ENCODE data around the gene KCNIP1. TPM values are rescaled to one million over a fixed set of nuclear protein-coding genes. Genes with fewer than 3 reads are reported as not detected.

Gene KCNIP1
- polyA plus RNA-seq, 2 donors, result 0.04 TPM; not detected in 1

DNA sequence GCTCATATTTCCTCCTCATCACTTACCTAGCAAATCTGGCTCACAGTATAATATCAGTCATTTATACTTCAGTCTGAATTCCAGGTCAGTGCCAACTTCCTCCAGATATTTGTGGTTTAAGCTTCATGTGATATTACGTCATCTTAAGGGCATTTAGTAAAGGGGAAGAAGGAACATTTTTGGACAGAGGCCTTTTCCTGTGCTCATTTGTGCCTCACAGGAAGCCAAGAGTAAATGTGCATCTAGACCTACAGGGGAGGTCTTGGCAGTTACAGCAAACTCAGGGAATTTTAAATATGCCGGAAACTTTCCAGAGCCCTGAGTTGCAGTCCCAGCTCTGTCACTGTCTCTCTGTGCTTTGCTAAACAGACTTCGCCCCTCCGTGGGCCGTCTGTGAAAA is 12.3 kb upstream of the KCNIP1 start:
- H3K27ac ChIP-seq (ENCODE audit: low read depth in 2 of 2, low read length in 1 of 2), result no peak overlapping the region
- WGBS, 2 donors, result 52 to 58% methylated on average over 5 of the region's 5 CpGs
- H3K36me3 ChIP-seq (ENCODE audit: control insufficient read depth in 2 of 2, insufficient read depth in 2 of 2, low read length in 1 of 2), result no peaks in the 10 kb centered on the region

GRCh38 chr5:170493028-170493820 is 10.6 kb upstream of the KCNIP1 start:
- H3K9me3 ChIP-seq (ENCODE audit: control insufficient read depth in 2 of 2, insufficient read depth in 1 of 2, low read depth in 1 of 2, low read length in 1 of 2), result no peaks in the 10 kb centered on the region
- 83 to 89% methylated on average over 7 of the region's 7 CpGs for WGBS, 2 donors
- H3K27ac ChIP-seq (ENCODE audit: low read depth in 2 of 2, low read length in 1 of 2), result no peak overlapping the region
- H3K36me3 ChIP-seq (ENCODE audit: control insufficient read depth in 2 of 2, insufficient read depth in 2 of 2, low read length in 1 of 2), result no peaks in the 10 kb centered on the region
- no peak overlapping the region for H3K4me3 ChIP-seq (ENCODE audit: low read depth in 1 of 2, low read length in 2 of 2)
- H3K27me3 ChIP-seq (ENCODE audit: control insufficient read depth in 1 of 2, insufficient read depth in 2 of 2, low read length in 2 of 2), result no peaks in the 10 kb centered on the region
- H3K4me1 ChIP-seq (ENCODE audit: control insufficient read depth in 2 of 2, insufficient read depth in 2 of 2, low read length in 1 of 2), result no peaks in the 10 kb centered on the region

More for the DNA sequence above, 12.3 kb upstream of the KCNIP1 start:
- Histone ChIP-seq H3K27me3 (ENCODE audit: control insufficient read depth in 1 of 2, insufficient read depth in 2 of 2, low read length in 2 of 2) (no peaks in the 10 kb centered on the region), H3K4me3 (ENCODE audit: low read depth in 1 of 2, low read length in 2 of 2) (no peak overlapping the region), H3K4me1 (ENCODE audit: control insufficient read depth in 2 of 2, insufficient read depth in 2 of 2, low read length in 1 of 2) (no peaks in the 10 kb centered on the region), H3K9me3 (ENCODE audit: control insufficient read depth in 2 of 2, insufficient read depth in 1 of 2, low read depth in 1 of 2, low read length in 1 of 2) (no peaks in the 10 kb centered on the region)

DNA sequence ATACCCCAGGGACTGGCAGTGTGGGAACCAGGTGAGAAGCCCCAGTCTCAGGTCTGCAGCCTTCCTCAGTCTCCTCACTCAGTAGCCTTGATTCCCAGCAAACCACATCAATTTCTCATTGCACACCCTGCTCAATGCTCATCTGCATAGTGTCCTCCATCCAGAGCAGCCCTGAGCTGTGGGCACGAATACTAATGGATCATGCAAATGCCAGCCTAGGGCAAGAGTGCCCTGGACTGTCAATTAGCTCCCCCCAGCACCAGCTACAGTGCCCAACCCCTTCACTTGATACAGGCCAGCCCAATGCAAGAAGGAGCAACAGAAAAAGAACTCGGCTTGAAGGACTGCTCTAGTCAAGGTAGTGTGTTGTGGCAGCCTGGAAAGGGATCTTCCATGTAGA is 9.8 kb upstream of the KCNIP1 start:
- H3K36me3 ChIP-seq (ENCODE audit: control insufficient read depth in 2 of 2, insufficient read depth in 2 of 2, low read length in 1 of 2), result no peaks in the 10 kb centered on the region
- H3K9me3 ChIP-seq (ENCODE audit: control insufficient read depth in 2 of 2, insufficient read depth in 1 of 2, low read depth in 1 of 2, low read length in 1 of 2), result no peaks in the 10 kb centered on the region
- no peaks in the 10 kb centered on the region for H3K27me3 ChIP-seq (ENCODE audit: control insufficient read depth in 1 of 2, insufficient read depth in 2 of 2, low read length in 2 of 2)
- no peak overlapping the region for H3K4me3 ChIP-seq (ENCODE audit: low read depth in 1 of 2, low read length in 2 of 2)
- H3K27ac ChIP-seq (ENCODE audit: low read depth in 2 of 2, low read length in 1 of 2), result no peak overlapping the region
- H3K4me1 ChIP-seq (ENCODE audit: control insufficient read depth in 2 of 2, insufficient read depth in 2 of 2, low read length in 1 of 2), result no peaks in the 10 kb centered on the region
- 80 to 85% methylated on average over 2 of the region's 2 CpGs for WGBS, 2 donors

DNA sequence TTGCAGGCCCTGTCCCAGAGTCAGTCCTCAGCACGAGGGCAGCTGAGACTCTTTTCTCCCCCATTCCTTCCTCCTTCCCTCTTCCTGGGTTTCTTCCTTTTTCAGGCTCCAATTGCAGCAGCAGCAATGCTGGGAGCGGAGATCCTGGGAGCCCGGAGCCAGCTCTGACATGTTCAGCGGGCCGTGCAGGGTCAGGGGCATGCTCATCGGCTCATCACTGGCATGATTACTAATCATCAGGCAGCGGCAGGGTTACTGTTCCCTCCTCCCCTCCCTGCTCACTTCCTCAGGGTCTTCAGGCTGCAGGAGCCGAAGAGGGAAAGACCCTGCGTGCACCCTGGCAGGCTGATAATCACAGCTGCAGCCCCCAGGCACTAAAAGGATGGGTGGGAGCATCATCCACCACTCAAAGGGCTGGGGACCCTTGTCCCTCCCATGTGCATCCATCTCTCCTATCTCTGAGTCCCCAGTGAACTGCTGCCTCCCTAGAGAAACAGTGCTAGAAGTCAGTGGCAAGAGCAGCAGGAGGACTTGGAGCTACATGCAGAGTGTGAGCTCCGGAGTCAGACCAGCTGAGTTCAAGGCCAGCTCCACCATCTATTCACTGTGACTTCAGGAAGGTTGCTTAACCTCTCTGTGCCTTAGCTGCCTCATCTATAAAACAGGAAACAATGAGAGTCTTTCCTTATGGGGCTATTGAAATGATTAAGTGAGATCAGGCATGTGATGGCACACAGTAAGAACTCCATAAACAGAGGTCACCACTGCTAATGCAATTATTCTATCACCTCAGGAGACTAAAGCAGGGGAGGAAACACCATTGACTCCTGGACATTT is 7.8 kb upstream of the KCNIP1 start:
- Histone ChIP-seq H3K27ac (ENCODE audit: low read depth in 2 of 2, low read length in 1 of 2) (no peak overlapping the region), H3K27me3 (ENCODE audit: control insufficient read depth in 1 of 2, insufficient read depth in 2 of 2, low read length in 2 of 2) (no peaks in the 10 kb centered on the region), H3K4me1 (ENCODE audit: control insufficient read depth in 2 of 2, insufficient read depth in 2 of 2, low read length in 1 of 2) (no peaks in the 10 kb centered on the region), H3K9me3 (ENCODE audit: control insufficient read depth in 2 of 2, insufficient read depth in 1 of 2, low read depth in 1 of 2, low read length in 1 of 2) (no peaks in the 10 kb centered on the region), H3K36me3 (ENCODE audit: control insufficient read depth in 2 of 2, insufficient read depth in 2 of 2, low read length in 1 of 2) (no peaks in the 10 kb centered on the region), H3K4me3 (ENCODE audit: low read depth in 1 of 2, low read length in 2 of 2) (no peak overlapping the region)
- WGBS, 2 donors, result 60 to 62% methylated on average over 10 of the region's 10 CpGs

DNA sequence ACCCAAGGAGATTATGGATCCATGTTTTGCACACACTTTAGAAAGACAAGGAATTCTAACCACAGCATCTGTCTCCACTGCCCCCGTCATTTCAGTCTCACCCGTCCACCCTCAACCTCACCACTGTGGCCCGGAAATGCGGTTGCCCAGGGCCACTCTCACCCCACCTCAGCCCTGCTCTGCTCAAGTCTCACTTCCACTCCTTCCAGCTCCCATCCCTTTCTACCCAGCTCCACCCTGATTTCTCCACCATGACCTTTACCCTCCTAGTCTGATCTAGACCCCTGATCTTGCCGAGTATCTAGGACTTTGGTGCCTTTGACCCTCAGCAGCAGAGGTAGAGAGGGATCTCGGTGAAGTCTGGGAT is 7.2 kb upstream of the KCNIP1 start:
- Histone ChIP-seq H3K9me3 (ENCODE audit: control insufficient read depth in 2 of 2, insufficient read depth in 1 of 2, low read depth in 1 of 2, low read length in 1 of 2) (no peaks in the 10 kb centered on the region), H3K36me3 (ENCODE audit: control insufficient read depth in 2 of 2, insufficient read depth in 2 of 2, low read length in 1 of 2) (no peaks in the 10 kb centered on the region), H3K4me1 (ENCODE audit: control insufficient read depth in 2 of 2, insufficient read depth in 2 of 2, low read length in 1 of 2) (no peaks in the 10 kb centered on the region), H3K4me3 (ENCODE audit: low read depth in 1 of 2, low read length in 2 of 2) (no peak overlapping the region), H3K27me3 (ENCODE audit: control insufficient read depth in 1 of 2, insufficient read depth in 2 of 2, low read length in 2 of 2) (no peaks in the 10 kb centered on the region), H3K27ac (ENCODE audit: low read depth in 2 of 2, low read length in 1 of 2) (no peak overlapping the region)
- 77 to 88% methylated on average over 6 of the region's 6 CpGs for WGBS, 2 donors

- H3K9me3 ChIP-seq (ENCODE audit: control insufficient read depth in 2 of 2, insufficient read depth in 1 of 2, low read depth in 1 of 2, low read length in 1 of 2), result no peaks in the 10 kb centered on the region
- no peak overlapping the region for H3K27ac ChIP-seq (ENCODE audit: low read depth in 2 of 2, low read length in 1 of 2)
- no peaks in the 10 kb centered on the region for H3K36me3 ChIP-seq (ENCODE audit: control insufficient read depth in 2 of 2, insufficient read depth in 2 of 2, low read length in 1 of 2)
- H3K4me1 ChIP-seq (ENCODE audit: control insufficient read depth in 2 of 2, insufficient read depth in 2 of 2, low read length in 1 of 2), result no peaks in the 10 kb centered on the region
- H3K4me3 ChIP-seq (ENCODE audit: low read depth in 1 of 2, low read length in 2 of 2), result no peak overlapping the region
- 65 to 68% methylated on average over 13 of the region's 13 CpGs for WGBS, 2 donors
- no peaks in the 10 kb centered on the region for H3K27me3 ChIP-seq (ENCODE audit: control insufficient read depth in 1 of 2, insufficient read depth in 2 of 2, low read length in 2 of 2)
These were observed 6.3 kb upstream of the KCNIP1 start for GRCh38 chr5:170497311-170498038.

- Histone ChIP-seq H3K27ac (ENCODE audit: low read depth in 2 of 2, low read length in 1 of 2) (no peak overlapping the region), H3K27me3 (ENCODE audit: control insufficient read depth in 1 of 2, insufficient read depth in 2 of 2, low read length in 2 of 2) (peaks cover 0 to under 1% of the 10 kb centered on the region in 2 donors), H3K9me3 (ENCODE audit: control insufficient read depth in 2 of 2, insufficient read depth in 1 of 2, low read depth in 1 of 2, low read length in 1 of 2) (no peaks in the 10 kb centered on the region), H3K4me1 (ENCODE audit: control insufficient read depth in 2 of 2, insufficient read depth in 2 of 2, low read length in 1 of 2) (no peaks in the 10 kb centered on the region), H3K4me3 (ENCODE audit: low read depth in 1 of 2, low read length in 2 of 2) (no peak overlapping the region), H3K36me3 (ENCODE audit: control insufficient read depth in 2 of 2, insufficient read depth in 2 of 2, low read length in 1 of 2) (no peaks in the 10 kb centered on the region)
- WGBS, 2 donors, result 83 to 88% methylated on average over 5 of the region's 5 CpGs
These were observed 4.9 kb upstream of the KCNIP1 start for GRCh38 chr5:170498811-170499351.

GRCh38 chr5:170499621-170500020 is 4.2 kb upstream of the KCNIP1 start:
- 90 to 95% methylated on average over 2 of the region's 2 CpGs for WGBS, 2 donors
- Histone ChIP-seq H3K27ac (ENCODE audit: low read depth in 2 of 2, low read length in 1 of 2) (no peak overlapping the region), H3K4me3 (ENCODE audit: low read depth in 1 of 2, low read length in 2 of 2) (no peak overlapping the region), H3K4me1 (ENCODE audit: control insufficient read depth in 2 of 2, insufficient read depth in 2 of 2, low read length in 1 of 2) (peaks cover 2 to 3% of the 10 kb centered on the region in 2 donors), H3K36me3 (ENCODE audit: control insufficient read depth in 2 of 2, insufficient read depth in 2 of 2, low read length in 1 of 2) (no peaks in the 10 kb centered on the region), H3K9me3 (ENCODE audit: control insufficient read depth in 2 of 2, insufficient read depth in 1 of 2, low read depth in 1 of 2, low read length in 1 of 2) (no peaks in the 10 kb centered on the region), H3K27me3 (ENCODE audit: control insufficient read depth in 1 of 2, insufficient read depth in 2 of 2, low read length in 2 of 2) (peaks cover 0 to 6% of the 10 kb centered on the region in 2 donors)

DNA sequence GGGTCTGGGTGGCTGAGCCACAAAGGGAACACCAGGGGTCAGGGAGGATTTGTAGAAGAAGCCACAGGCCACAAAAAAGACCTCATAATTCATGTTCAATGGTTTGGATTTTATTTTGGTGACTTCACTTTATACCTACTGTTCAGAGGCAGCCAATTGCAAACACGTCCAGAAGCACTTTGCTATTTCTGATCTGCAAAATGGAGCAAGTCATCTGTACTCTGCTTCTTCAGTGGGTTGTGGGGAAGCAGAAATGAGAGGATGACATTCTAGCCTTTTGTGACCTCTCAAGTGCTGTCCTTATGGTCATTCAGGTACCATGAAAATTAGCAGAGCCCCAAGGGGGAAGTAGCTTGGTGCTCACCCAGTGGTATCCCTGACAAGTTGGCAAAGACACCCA is 2.5 kb upstream of the KCNIP1 start:
- H3K4me1 ChIP-seq (ENCODE audit: control insufficient read depth in 2 of 2, insufficient read depth in 2 of 2, low read length in 1 of 2), result peaks cover 2 to 3% of the 10 kb centered on the region in 2 donors

More for the DNA sequence above, 2.5 kb upstream of the KCNIP1 start:
- H3K27ac ChIP-seq (ENCODE audit: low read depth in 2 of 2, low read length in 1 of 2), result no peak overlapping the region
- H3K9me3 ChIP-seq (ENCODE audit: control insufficient read depth in 2 of 2, insufficient read depth in 1 of 2, low read depth in 1 of 2, low read length in 1 of 2), result no peaks in the 10 kb centered on the region
- H3K4me3 ChIP-seq (ENCODE audit: low read depth in 1 of 2, low read length in 2 of 2), result no peak overlapping the region
- peaks cover 4 to 6% of the 10 kb centered on the region in 2 donors for H3K27me3 ChIP-seq (ENCODE audit: control insufficient read depth in 1 of 2, insufficient read depth in 2 of 2, low read length in 2 of 2)
- 87 to 93% methylated on average over 1 of the region's 1 CpG for WGBS, 2 donors
- H3K36me3 ChIP-seq (ENCODE audit: control insufficient read depth in 2 of 2, insufficient read depth in 2 of 2, low read length in 1 of 2), result no peaks in the 10 kb centered on the region
